T-helper 9 cell (primary cell): Measurements from ENCODE around the gene CDH23.
A peak's percentile ranks its signal among the peaks of the same experiment; 100 is the strongest.

ENCODE experiments used
- DNase-seq: peaks from one replicate; pipeline ENCODE4 v3.0.0-alpha.2; 2020

Gene CDH23

DNA sequence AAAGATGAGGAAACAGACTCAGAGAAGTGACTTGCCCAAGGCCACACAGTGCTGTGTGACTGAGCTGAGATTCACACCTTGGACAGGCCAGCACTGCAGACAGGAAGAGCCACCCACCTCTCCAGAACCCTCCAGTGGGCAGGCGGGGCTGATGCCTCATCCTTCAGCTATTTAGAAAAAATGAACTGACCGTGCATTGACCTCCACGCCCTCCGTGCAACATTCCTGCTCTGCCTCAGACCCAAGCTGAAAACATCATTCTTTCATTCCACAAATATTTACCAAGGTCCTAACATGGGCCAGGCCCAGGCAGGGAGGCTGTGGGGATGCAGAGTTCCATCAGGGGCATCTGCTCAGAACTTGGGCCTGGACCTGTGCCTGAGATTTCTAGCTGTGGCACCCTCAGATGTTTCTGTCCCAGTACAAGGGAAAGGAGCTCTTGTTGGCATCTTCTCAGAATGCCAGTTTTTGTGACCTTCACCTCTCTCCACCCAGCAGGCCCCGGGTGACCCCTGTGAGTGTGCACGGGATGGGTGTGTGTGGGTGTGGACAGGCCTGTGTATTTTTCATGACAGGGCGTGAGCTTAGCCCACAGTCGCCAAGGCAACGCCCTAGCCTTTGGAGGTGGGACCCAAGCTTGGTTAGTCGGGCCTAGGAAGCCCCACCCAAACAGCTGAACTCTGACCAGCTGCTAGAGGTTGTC, 370.1 kb downstream of the CDH23 start:
- no peak for DNase-seq

DNA sequence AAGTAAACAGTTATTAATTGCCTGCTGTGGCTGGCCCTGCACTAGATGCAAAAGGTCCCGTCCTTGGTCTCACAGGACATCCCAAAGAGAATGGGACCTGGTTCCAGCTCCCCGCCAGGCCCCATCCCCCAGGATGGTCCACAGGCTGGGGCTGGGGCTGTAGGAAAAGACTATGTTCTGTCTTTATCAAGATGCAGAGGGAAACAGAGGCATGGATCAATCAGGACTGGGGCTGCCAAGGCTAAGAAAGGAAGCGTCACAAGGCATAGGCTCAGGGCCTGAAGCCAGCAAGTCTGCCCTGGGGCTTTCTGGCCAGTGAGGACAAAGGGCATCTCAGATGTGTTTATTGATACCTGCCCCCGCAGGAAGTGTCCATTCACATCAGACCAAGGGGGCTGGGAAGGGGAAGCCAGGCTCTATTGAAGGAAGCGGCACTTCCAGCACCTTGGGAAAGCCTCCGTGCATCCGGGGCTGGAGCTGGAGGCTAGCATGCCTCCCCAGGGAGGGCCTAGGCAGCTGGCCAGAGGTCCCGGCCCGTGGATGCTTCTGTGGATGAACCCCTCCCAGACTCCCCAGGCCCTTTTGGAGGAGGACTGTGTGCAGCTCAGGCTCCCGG, 370.8 kb downstream of the CDH23 start:
- no peak for DNase-seq

DNA sequence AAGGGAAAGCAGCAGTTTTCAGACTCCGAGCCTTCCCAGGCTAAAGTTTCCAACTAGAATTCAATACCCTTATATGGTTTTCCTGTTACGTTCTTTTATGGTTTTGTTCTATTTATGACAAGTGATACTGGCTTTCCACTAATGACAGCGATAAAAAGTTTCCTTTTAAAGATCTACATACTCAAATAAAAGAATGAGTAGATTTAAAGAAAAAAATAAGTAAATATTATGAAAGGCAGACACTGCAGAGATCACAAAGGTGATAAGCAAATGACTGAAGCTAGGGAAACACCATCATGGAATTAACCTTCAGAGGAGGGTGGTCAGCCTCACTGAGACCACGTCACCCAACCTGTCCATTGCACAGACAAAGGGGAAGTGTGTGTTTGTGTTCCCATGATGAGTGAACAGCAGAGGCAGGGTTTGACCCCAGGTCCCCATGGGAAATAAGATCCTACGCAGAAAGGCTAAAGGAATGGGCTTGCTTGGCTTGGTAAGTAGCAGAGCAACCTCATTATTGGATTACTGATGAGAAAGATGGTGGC, 372.6 kb downstream of the CDH23 start:
- DNase-seq, result no peak

DNA sequence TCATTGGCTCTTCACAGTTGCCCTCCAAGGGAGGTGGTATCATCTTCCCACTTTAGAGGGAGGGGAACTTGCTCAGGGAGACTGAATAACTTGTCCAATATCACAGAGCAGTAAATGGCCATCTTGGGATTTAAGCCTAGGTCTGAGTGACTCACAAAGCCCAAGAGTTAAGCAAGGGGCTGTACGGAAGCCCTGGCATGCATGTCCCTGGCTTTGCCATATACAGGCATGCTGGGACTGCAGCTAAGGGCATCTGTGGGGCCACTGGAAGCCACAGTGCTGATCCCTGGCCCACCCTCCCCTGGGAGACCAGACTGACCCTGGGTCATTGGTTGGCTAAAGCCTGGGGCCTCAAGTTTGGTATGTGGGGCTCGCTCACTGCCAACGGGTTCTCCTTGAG, 373.5 kb downstream of the CDH23 start:
- DNase-seq, result no peak

DNA sequence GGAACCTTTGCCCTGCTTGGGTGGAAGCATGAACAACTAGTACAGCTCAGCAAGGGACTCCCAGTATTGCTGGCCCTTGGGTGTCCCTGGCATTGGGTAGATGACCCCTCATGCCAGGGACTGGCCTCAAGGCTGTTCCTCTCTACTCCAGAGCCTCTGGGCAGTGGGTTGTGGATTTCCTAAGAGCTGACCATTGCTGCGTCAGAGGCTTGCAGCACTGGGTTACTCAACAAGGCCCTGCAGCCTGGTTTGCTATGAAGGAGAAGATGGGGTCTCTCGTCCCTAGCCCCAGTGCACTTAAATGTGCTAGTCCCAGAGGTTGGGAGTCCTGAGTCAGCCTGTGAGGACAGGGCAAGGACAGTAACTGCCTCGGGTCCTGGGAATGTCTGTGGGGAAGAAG, 374.1 kb downstream of the CDH23 start:
- no peak for DNase-seq

DNA sequence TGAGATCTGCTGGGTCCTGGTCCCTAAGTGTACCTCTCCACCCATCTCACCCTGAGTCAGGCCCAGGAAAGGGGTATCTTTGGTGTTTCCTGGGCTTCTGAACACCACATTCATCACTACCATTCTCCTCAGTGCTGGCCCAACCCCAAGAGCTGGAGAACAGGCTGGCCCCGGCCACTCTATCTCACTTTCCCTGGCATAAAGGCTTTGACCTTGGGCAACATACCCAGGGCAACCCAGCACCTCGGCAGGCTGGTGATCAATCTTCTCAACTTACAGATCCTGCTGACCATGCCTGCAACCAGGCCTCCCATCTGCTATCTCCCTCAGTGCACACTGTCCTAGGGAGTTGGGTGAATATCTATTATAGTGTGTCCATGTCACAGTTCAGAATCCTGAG, 374.5 kb downstream of the CDH23 start:
- no peak for DNase-seq

DNA sequence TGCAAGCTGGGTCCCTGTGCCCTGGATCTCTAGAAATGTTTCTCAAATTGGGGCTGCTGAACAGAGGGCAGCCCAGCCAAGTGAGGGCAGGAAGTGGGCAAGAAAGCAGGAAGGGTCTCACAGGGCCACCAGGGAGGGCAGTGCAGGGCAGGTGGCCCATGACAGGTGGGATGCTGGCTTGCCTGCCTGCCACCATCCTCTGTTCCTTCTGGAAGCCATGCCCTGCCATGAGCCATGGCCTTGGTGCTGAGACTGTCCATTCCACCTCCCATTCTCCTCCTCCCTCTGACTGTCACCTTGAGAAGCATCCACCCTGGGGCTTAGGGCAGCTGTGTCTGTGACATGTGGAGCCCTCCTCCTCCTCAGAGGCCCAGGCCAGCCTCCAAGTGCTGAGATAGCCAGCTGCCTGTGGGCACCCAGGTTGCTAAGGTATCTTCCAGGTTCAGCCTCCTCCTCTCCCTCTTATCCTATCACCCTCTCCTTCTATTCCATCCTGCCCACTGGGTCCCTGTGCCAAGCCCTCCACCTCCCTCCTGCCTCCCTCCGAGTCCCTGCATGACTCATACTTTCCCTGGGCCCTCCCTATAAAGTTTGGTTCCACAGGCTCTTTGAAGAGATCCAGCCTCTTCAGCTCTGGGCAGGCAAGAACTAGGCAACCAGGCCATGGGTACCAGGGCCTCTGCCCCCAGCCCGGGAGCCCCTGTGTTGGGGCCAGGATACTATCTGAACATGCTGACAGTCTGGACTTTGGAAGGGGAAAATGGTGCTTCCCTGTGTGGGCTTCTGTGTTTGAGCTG, 375.3 kb downstream of the CDH23 start:
- no peak for DNase-seq

DNA sequence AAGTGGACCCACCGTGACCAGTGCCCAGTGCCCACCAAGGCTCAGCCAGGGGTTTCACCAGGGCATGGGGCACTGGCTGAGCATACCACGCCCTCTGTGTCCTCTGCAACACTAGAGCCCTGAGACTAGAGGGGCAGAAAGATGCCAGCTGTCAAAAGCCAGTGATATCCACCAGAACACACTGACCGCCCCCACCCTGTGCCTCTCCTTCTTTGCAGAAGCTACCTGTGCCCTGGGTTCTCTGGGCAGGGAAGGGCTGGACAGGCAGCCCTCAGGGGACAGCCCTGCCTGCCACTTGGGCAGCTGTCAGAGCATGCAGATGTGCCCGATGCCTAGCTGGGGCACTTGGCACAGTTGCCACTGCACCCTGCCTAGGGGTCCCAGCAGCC, 376.1 kb downstream of the CDH23 start:
- no peak for DNase-seq

DNA sequence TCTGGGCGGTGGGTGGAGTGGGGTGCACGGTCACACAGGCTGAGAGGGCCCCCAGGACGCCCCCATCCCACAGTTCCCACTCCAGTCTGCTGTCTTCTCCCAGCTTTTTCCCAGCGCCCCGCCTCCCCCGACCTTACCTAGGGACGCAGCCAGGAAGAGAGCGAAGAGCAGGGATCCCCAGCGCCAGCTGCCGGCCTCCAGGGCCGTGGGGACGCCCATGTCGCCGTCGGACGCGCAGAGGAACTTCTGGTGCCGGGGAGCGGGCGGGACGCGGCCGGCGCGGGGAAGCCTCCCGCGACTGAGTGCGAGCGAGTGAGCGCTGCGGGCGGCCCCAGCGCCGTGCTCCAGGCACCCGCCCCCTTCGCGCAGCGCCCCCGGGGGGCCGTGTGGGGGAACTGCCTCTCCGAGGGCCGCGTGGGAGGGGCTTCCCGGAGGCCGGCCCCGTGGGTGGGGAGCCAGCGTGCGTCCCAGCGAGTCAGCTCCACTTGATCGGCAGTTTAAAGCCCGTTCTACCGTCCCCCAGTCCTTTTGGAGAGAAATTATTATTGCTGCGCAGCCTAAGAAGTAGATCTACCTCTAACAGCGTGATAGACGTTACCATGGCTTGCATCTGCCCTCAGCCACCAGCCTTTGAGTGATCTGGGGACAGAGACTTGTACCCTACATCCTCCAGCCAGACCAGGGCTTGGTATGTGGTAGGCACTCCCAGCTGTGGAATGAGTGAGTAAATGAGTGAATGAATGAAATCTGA, 376.7 kb downstream of the CDH23 start, which contains the start of gene VSIR:
TSS of gene VSIR (minus strand) at position 300 of the 751 bp plus-strand sequence. CDS start at position 219, 81 bp downstream.
- peak; percentile 94 for DNase-seq

DNA sequence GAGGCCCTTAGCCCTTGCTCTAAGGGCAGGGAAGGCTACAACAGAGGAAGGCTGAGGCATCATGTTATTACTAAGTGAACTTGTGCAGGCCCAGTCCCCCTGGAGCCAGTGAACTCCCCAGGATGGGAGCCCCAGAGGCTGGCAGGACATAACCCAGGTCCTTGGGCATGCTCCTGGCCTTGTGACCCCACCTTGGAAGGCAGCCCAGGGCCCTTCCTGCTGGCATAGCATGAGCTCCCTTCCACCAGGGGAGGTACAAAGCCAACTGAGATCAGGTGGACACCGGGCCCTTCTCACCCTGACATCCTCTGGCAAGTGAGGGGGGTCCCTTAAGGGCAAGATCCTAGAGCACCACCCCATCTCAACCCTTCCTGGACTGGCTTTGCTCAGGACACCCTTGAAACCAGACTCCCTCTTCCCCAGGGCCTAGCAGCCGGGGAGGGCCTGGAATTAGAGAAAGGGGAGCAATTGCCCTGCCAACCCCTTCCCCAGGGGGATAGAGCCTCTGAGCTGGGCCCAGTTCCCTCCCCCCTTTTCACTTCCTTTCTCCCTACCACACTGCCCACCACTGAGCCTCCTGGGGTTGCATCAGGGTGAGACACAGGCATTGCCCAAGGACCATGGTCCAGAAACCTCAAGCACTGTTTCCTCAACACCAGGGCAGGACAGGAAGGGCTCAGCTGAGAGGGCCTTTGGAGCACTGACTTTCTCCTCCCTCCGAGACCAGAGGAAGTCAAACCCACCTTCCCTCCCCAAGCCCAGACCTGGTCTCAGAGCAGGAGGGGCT, 378.4 kb downstream of the CDH23 start:
- DNase-seq, result no peak

DNA sequence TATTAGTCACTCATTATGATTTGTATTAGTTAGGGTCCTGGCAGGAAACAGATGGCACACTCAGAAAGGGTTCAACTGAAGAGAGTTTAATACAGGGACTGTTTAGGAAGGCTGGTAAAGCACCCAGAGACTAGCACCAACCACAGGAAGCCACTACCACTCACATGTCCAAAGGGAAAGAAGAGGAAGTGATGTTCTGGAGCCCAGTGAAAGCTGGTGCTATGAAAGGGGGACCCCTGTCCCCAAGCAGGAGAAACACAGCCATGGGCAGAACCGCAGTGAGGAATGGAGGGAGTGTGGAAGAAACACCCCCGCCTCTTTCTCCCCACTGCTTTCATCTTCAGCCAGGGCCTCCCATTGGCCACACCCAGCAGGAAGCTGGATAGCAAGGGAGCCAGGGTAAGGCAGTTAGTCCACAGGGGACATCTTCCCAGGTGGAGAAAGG, 379.8 kb downstream of the CDH23 start:
- DNase-seq, result no peak

DNA sequence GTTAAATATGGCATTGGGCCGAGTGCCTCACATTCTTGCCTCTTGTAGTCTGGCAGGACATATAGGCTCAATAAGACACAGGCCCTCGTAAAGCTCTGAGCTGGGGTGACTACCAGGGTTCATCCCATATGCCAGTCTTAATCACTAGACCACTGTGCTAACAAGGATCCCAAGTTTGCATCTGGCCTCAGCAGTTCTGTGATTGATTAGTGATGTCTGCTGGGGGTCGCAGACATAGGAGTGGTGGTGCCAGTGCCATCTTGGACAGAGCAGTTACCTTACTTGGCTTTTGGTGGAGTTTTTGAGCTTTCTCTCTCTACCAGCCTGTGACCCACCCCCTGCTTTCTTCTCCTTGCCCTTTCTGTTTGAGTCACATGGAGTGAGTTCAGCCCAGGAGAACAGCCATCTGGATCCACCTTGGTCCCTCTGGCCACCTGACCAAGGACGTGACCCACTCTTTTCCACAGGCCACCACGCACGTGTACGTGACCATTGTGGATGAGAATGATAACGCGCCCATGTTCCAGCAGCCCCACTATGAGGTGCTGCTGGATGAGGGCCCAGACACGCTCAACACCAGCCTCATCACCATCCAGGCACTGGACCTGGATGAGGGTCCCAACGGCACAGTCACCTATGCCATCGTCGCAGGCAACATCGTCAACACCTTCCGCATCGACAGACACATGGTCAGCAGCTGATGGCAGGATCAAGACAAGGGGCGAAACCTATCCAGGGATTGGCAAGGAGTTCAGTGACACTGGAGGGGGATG, 380.7 kb downstream of the CDH23 start:
- DNase-seq, result no peak

DNA sequence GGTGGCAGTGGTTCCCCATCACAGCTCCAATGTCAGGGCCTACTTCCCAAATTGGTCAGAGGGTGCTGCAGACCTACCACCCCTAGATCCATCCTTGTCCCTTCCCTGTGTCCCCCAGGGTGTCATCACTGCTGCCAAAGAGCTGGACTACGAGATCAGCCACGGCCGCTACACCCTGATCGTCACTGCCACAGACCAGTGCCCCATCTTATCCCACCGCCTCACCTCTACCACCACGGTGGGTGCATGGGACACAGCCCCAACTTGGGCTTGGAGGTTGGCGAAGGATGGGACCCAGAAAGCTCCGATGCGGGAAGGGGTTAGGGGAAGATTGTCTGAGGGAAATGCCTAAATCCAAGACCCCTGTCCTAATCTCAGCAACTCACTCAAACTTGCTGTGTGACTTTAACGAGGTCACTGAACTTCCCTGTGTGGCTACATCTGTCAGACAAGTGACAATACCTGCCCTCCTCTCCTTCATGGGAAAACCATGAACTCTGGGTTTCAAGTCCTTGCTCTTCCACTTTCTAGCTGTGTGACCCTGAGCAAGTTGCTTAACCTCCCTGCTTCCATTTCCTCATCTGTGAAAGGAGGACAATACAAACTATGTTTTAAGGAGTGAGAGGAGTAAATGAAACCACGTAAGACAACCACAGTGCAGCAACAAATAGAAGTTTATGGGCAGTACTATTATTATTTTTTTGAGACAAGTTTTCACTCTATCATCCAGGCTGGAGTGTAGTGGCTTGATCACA, 381.5 kb downstream of the CDH23 start:
- DNase-seq, result no peak

DNA sequence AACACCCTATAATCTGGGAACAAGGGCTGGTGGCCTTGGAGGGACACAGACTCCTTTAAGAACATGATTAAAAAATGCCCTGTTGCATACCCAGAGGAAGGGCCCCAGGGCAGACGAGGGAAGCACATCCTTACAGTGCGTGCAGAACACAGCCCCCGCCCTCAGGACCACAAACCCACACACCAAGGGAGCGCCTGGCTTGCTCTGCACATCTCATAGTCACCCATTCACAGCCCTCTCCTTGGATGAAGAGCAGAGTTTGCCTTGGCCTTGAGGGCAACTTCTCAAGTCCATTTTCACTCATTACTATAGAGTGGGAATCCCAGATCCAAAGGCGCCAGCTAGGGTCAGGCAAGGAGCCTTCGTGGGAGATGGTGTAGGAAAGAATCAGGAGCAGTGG, 382.9 kb downstream of the CDH23 start:
- no peak for DNase-seq

DNA sequence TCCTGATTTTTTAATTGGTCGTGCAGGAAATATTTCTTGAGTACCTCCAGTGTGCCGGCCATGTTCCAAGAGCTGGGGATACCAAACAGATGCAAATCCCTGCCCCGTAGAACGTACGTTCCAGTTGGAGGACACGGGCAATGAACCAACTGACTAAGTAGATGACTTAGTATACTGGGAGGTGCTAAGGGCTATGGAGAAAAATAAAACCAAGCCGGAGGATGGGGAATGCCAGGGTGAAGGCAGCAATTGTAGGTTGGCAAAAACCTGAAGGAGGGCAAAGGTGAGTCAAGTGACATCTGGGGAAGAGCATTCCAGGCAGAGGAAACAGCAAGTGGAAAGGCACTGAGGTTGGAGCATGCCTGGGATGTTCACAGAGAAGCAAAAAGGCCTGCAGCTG, 383.4 kb downstream of the CDH23 start:
- DNase-seq, result no peak

DNA sequence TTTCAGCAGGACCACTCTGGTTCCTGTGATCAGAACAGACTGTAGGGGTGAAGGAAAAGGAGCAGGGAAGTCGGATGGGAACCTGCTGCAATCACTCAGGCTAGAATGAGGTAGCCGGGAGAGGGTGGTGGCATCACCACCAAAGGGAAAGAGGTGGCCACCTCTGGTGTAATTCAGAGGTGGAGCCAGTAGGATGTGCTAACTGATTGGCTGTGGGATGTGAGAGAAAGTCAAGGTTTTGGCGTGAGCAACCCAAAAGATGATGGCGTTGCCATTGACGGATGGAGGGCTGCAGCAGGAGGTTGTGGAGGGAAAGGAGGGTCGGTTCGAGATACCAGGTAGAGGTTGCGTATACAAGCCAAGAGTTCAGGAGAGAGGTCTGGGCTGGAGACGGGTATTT, 384.0 kb downstream of the CDH23 start:
- no peak for DNase-seq

DNA sequence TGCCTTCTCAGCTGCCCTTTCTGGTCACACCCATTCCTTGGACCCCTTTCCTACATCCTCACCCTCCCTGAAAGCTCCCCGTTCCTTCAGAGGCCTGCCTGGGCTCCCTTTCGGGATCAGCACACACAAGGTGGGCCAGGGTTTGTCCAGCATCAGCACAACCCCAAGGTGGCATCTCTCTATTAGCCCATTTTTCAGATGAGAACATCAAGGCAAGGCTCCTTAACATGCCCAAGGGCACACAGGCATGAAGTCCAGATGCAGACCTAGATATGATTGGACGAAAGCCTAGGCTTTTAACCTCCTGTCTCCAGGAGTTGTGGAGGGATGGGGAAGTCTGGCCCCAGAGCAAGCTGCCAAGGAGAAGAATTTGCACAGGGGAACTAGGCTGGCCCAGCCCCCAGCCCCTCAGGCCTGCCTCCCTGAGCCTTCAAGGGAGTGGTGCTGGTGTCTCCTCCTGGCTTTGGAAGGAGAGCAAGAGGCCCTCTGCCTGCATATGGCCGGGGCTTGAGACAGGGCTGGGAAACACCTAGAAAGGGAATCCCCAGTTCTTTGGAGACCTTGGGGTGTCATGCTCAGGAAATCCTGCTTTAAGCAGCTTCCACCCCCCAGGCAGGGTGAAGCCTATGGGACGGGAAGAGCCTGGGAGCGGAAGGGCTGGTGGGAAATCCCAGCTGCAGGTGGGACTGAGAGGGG, 385.6 kb downstream of the CDH23 start:
- no peak for DNase-seq

DNA sequence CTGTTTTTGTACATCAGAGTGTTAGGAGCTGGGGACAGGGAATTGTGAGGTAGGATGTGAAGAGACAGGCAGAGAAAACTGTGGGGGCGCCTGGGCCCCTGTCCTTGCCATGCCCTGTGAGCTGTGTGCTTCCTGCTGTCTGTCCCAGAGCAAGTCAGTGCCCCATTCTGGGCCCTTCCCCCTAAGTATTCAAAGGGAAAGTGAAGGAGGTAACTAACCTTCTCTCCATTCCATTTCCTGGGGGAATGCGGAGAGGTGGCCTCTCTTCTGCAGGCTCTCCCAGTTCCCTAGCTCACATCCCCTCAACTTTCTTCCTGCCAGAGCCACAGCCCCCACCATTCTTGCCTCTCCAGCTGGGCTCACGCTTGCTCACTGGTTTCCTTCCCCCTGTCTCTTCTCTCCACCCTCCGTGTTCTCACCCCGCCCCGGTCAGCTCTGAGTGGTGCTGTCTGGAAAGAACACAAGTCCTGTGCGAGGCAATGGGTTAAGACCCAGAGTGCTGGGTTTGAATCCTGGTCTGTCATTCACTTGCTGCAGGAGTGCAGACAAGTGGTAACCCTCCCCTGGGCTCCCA, 386.3 kb downstream of the CDH23 start:
- DNase-seq, result no peak

DNA sequence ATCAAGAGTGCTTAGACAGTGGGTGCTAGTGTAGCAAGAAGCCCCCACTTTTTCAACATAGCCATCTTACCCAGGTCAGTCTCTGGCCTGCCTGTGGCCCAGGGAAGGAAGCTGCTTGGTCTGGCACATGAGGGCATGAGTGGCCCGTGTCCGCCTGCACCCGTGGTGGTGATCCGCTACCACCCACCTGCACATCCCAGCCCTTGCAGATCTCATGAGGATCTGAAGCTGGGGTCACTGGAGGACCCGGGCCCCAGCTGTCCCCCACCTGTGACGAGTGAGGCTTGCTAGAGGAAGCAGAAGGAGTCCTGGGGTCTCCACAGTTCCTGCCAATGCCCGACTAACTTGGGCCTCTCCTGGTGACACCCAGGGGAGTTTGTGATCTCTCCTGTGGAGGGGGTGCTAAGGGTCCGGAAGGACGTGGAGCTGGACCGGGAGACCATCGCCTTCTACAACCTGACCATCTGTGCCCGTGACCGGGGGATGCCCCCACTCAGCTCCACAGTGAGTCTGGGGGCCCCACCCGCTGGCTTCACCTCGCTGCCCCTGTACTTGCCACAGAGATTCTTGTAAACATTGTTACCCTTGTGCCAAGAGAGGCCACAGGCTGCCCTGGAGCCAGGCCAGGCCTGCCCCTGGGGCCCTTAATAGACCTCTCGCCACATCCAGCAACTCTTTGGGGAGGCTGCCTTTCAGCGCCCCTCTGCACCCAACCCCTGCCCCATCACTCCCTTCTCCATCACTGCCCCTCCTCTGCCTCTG, 387.4 kb downstream of the CDH23 start:
- DNase-seq, result no peak
